GM15510 (cell line): ENCODE measurements around the gene PDZD2.

Source experiments
- POLR2A ChIP-seq: IDR thresholded peaks from 3 replicates; pipeline ENCODE4 v1.6.1; 2011; ENCODE audit warnings: borderline replicate concordance; ENCODE audit not compliant: insufficient read length; ENCODE audit errors: extremely low read depth

PDZD2 gene

DNA sequence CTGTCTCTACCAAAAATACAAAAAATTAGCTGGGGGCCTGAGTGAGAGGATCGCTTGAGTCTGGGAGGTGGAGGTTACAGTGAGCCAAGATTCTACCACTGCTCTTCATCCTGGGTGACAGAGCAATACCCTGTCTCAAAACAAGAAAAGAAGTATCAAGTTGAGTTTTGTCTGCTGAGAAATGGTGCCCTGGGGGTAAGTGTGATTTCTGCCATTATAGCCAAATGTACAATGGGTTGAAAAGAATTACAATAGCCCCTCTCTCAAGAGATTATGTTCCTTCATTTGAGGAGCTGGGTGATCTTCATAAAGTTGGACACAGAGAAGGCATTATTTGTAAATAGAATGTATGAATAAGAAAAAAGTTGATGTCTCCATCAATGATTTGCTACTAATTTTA is 345.8 kb downstream of the PDZD2 start:
- TF ChIP-seq POLR2A, result no peak

DNA sequence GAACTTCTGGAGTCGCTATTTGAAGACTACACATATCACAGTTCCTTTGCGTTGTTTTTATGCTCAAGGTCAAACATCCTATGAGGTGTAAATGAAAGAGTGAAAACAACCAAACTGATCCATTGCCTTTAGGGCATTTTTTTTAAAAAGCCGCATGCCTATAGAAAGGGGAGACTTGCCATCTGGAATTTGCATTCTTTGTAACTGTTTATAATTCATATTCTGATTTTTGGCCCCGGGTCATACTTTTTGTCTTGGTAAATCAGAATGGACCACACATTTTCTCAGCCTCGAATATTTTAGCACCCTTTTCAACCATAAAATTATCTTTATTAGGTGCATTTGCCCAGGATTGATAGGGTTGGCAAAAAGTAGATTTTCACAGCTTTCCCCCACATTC is 347.2 kb downstream of the PDZD2 start:
- TF ChIP-seq POLR2A, result no peak

DNA sequence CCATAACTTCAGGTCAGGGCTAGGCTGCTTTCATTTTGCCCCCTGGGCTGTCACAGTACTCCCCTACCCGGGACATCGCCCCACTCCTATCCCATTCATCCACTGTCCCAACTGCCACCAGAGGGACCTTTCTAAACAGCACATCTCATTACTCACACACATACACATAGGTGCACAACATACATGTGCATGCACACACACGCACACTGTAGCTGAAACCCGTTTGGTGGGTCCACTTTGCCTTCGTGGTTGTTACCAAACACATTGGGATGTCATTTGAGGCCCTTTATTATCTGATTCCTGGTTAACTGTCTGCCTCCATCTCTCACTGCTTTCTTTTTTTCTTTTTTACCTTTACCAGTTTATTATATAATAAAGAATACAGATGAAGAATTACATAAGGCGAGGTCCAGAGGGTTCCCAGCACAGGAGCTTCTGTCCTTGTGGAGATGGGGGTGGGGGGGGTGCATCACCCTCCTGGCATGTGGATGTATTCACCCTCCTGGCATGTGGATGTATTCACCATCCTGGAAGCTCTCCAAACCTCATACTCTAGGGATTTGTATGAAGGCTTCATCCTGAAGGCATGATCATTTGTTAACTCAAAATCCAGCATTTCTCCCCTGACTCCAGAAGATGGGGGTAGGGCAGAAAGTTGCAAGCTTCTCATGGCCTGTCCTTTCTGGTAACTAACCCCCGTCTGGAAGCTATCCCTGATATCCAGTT is 349.2 kb downstream of the PDZD2 start:
- no peak for TF ChIP-seq POLR2A

DNA sequence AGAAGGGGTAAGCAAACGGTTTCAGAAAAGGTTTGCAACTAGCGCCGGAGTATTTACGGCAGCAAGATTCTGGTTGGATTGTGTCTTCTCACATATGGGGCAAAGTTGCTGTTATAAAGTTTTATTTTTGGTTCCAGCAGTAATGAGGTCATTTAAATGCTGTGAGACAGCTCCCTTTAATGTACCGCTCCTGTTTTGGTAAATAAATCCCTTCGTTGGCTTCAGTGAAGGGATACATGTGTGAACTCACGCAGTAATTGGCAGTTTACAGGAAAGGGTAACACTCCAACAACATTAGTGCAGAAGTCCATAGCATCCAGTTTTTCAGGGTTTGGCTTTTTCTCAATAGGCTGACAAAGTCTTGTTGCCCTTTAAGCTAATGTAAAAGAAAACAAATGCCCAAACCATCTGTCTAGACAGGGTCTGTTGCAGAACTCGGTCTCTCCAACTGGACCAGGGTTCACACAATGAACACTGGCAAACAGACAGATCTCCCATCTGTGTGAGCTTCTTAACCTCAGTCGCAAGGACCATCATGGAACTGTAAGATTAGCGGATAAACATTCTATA is 351.2 kb downstream of the PDZD2 start:
- no peak for TF ChIP-seq POLR2A

DNA sequence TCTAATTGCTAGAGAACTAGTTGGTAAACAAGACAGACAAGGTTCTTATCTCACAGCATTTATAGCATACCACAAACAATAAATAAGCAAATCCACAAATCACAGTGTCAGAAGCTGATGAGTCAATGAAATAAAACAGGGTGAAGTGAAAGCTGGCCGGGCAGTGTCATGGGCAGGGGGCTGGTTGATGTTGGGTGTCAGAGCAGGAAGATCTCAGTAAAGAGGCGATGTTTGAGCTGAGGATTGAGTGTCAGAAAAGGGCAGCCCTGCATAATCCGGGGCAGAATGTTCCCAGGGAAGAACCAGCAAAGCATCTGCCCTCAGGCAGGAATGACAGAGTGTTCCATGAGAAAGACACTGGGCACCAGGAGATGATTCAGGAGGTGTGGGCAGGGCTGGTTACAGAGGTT is 351.8 kb downstream of the PDZD2 start:
- no peak for TF ChIP-seq POLR2A

DNA sequence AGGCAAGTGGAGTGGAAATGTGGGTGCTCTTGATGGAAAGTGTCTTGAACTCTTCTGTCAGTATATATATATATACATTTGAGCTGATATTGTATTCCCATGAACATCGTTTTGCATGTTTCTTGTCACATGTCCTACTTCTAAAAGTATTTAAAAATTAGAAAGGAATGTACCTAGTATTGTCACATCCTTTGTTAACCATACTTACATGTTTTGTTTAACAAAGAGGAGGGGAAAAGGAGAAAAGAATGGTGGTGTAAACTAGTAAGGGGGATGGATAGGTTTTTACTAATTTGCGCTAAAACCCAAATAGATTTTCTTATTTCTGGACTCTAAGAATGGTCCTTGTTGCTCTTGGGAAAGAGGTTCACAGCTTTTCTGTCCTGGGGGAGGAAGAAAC is 353.4 kb downstream of the PDZD2 start:
- TF ChIP-seq POLR2A, result no peak

DNA sequence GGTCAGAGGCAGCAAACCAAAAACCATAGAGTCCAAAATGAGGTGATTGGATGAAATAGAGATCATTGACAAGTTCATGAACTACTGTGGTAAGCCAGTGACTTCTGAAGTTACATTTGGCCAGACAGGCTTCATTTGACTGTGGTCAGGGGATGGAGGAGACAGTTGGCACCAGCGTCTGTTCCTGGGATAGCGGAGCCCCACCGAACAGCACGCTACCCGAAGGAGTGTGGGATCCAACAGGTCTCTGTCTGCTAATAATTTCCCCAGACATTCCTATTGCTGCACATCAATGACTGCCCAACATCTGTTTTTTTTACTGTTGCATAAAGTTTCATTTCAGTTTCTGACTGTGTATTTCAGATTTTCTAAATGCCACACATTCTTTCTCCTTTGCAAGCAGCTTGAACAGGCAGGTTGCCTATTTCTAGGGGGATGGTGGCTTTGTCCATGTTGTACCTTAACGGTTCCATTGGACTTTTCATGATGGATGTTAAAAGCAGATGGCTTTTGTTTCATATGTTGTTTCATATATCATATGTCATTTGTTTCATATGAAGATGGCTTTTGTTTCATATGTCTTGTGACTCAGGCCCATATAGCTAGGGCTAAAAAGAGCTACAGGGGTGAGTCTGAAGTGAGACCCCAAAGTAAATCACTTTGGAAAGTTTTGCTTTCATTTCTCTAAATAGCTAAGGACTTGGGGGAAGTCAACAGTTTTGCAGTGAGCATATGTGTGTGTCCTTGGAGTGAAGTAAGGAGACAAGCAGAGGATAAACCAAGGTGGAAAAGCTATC is 354.4 kb downstream of the PDZD2 start:
- TF ChIP-seq POLR2A, result no peak

DNA sequence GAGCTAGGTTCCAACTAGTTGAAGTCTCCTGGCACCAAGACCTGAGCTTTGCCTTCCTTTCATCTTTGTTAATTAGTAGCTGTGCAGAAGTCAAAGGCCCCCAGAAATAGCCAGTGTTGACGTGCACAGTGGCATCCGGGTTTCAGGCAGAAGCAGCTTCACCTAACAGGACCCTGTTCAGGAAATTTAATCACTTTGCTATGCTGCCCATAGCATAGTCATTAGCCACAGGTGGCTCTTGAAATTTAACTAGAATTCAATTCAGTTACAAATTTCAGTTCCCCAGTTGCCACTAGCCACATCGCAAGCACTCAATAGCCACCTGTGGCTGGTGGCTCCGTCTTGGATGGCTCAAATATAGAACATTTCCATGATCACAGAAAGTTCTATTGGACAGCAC is 356.1 kb downstream of the PDZD2 start:
- TF ChIP-seq POLR2A, result no peak

DNA sequence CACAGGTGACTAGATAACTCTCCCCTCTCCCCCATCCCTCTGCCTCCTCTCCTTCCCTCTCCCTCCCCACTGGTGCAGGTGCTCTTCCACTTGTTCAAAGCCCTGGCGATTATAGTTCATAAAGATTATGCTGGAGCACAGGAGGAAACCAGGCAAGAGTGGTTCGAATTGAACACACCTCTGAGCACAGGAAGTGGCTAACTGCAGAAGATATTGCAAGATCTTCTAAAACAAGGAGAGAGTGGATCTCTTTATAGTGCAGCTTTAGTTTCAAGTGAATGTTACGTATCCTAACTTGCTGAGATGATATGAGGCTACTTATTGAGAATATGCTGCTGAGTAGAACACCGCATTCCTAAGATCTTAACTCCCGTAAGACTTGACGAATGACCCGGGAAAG is 356.8 kb downstream of the PDZD2 start:
- no peak for TF ChIP-seq POLR2A

DNA sequence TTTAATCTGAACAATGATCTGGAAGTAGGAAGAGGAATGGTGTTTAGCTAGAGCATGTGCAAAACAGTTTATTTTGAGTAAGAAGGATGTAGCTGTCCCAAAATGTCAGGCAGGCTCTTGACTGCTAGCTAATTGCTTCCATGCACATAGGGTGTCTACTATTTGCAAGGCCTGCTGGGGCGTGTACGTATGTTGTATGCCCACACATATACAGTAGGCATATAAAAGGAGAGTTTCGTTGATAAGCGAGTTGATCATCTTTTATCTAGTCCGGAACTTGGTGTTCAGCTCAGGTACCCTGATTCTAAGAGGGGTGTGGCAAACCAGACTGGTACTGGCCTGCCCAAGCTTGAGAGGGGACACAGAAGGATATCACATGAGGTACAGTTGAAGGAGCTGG is 358.0 kb downstream of the PDZD2 start:
- no peak for TF ChIP-seq POLR2A

DNA sequence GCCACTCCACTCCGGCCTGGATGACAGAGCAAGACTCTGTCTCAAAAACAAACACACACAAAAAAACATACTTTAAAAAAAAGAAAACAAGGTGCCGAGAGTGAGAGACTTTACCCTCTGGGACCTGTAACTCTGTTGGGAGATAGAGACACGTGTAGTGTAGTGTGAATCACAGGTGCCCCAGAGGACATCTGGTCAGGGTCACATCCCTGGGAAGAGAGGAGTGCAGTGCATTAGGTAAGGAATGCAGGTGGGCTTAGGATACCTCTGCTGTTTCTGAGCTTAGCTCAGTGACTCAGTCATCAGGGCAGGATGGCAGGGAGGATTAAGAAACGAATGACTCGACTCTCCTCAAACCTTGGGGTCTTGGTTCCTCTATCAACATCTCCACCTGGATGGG is 360.5 kb downstream of the PDZD2 start:
- TF ChIP-seq POLR2A, result no peak

DNA sequence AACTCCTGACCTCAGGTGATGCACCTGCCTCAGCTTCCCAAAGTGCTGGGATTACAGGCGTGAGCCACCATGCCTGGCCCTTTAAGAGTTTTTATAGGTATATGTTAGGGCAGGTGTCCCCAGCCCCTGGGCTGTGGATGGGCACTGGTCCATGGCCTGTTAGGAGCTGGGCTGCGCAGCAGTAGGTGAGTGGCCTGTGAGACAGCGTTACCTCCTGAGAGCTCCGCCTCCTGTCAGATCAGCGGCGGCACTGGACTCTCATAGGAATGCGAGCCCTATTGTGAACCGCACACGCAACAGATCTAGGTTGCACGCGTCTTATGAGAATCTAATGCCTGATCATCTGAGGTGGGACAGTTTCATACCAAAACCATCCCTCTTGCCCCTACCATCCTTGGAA is 361.8 kb downstream of the PDZD2 start:
- TF ChIP-seq POLR2A, result no peak

DNA sequence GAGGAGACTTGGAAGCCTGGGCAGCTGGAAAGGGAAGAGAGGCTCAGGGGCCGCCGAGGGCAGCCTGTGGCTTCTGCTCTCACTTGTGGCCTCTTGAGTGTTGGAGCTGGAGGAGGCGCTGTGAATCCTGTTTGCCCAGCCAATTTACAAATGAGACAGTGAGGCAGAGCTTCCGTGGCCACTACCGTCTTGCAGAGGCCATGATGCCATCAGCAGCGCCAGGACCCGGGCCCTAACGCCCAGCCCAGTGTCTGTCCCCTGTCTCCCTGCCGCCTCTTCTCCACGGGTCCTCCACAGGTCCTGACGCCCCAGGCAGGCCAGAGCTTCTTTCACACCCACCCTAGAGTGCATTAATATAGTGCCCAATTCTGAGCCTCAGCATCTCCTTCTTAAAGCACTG is 362.4 kb downstream of the PDZD2 start:
- no peak for TF ChIP-seq POLR2A

DNA sequence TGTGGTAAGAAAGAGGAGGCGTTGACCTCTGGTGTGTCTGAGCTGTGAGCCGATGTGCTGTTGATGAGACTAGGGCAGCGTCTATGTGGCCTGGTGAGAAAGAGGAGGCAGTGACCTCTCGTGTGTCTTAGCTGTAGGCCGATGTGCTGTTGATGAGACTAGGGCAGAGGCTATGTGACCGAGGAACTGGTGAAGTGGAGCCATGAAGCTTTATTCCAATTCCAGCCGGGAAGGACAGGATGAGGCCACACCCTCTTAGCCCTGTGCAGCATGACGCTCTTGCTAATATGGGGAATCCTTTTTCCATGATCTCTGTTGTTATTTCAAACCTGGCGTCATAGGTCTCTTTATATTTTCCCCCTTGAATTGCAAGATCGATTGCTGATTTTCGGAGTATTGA is 362.8 kb downstream of the PDZD2 start:
- TF ChIP-seq POLR2A, result no peak

DNA sequence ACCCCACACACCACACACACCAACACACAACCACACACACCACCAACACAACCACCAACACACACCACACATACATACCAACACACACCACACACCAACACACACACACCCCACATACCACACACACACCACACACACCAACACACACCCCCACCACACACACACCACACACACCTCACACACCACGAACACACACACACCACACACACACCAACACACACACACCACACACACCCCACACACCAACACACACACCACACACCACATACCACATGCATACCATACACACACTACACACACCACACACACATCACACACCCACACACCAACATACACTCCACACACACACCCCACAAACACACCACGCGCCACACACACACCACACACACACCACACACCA is 363.8 kb downstream of the PDZD2 start:
- no peak for TF ChIP-seq POLR2A

DNA sequence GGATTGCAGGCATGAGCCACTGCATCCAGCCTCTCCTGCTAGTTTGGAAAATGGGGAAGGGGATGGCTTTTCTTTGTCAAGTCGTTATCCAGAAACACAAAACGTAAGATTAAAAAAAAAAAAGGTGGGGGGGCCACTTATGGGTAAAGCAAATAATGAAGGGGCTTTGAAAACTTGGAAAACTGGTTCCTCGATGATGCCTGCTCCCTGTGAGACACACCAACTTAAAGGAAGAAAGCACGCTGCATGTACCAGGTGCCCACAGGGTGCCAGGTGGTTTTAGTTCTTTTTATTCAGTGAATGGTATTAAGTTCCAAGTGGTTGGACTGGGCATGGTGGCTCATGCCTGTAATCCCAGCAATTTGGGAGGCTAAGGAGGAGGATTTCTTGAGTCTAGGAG is 365.1 kb downstream of the PDZD2 start:
- no peak for TF ChIP-seq POLR2A
